GM13976 (cell line): ENCODE measurements around the gene MED15.
"Not testable (repeated sequence)": the region's sequence is repeated elsewhere in the genome, so short reads cannot be mapped to it uniquely, and the experiment has no call there.

Source experiments
- DNase-seq: peaks from one replicate; pipeline ENCODE4 v3.0.0; 2012; ENCODE audit warnings: low spot score
- in situ Hi-C: fragments of 300-500 bp; cut with MboI; formaldehyde crosslinking; loops from one replicate; pipeline ENCODE4 v1.12.0; 2022; ENCODE audit warnings: low sequenced_read_pairs, mixed read lengths, inconsistent platforms; ENCODE audit not compliant: unreplicated experiment
- TF ChIP-seq, protein P1 (sequence below): IDR thresholded peaks from 2 replicates; pipeline ENCODE4 v1.5.1; 2012; ENCODE audit warnings: borderline replicate concordance, mild to moderate bottlenecking; ENCODE audit not compliant: insufficient read depth; ENCODE audit errors: extremely low read depth, missing control alignments, control extremely low read depth

Gene MED15

DNA sequence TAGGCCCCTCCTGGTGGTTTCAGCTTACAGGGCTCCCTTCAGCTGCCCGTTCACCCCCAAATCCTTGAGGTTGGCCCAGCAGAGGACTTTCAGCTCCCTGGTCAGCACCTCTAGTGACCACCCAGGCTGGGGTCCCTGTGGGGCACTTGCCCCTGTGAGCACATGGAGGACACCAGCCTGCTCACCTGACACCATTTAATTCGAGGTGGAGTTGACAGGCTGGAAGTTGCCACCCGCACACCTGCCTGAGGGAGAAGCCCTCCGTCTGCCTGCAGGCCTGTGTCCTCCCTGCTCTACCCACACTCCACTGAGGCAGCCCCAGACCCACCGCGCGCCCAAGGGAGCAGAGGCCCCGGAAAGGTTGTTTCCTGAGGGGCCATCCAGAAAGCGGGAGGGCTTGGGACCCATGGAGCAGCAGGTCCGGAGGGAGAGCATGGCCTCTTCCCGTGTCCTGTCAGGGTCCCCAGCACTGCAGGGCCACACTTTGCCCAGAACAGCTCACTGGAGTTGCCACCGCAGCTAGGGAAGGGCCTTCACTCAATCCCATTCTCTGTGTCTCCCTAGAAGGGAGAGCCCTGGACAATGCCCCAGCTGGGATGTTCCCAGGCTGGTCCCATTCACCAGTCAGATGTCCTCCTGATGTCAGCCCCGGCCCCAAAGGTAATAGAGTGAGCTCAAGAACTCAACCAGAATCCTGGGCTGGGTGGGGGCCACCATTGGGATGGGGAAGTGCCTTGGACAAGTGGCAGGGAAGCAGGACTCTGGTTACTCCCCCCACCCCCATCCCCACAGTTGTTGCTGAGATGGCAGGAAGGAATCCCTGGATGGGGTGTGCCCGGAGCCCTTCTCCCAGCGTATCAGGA is 82.4 kb downstream of the MED15 start:
- no peak for DNase-seq
- TF ChIP-seq, protein P1, sequence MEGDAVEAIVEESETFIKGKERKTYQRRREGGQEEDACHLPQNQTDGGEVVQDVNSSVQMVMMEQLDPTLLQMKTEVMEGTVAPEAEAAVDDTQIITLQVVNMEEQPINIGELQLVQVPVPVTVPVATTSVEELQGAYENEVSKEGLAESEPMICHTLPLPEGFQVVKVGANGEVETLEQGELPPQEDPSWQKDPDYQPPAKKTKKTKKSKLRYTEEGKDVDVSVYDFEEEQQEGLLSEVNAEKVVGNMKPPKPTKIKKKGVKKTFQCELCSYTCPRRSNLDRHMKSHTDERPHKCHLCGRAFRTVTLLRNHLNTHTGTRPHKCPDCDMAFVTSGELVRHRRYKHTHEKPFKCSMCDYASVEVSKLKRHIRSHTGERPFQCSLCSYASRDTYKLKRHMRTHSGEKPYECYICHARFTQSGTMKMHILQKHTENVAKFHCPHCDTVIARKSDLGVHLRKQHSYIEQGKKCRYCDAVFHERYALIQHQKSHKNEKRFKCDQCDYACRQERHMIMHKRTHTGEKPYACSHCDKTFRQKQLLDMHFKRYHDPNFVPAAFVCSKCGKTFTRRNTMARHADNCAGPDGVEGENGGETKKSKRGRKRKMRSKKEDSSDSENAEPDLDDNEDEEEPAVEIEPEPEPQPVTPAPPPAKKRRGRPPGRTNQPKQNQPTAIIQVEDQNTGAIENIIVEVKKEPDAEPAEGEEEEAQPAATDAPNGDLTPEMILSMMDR, result no peak
- in situ Hi-C loops, result no loop called here

GRCh38 chr22:20590477-20591294 is 83.3 kb downstream of the MED15 start:
- DNase-seq, result no peak
- TF ChIP-seq, protein P1, result no peak
- in situ Hi-C loops, result no loop called here

- in situ Hi-C loops, result no loop called here
- TF ChIP-seq, protein P1, result no peak
- no peak for DNase-seq
Observed at GRCh38 chr22:20591295-20591645, 83.9 kb downstream of the MED15 start.

GRCh38 chr22:20591660-20592310 is 84.4 kb downstream of the MED15 start:
- no peak for DNase-seq
- in situ Hi-C loops, result no loop called here
- TF ChIP-seq, protein P1, result no peak

GRCh38 chr22:20594038-20594437 is 86.6 kb downstream of the MED15 start:
- in situ Hi-C loops, result not testable (repeated sequence)

GRCh38 chr22:20594486-20594885 is 87.1 kb downstream of the MED15 start:
- in situ Hi-C loops, DNase-seq: not testable (repeated sequence)

More at GRCh38 chr22:20594038-20594437, 86.6 kb downstream of the MED15 start:
- not testable (repeated sequence) for DNase-seq

GRCh38 chr22:20595461-20595860 is 88.1 kb downstream of the MED15 start:
- in situ Hi-C loops, result no loop called here
- DNase-seq, result no peak
- TF ChIP-seq, protein P1, result no peak
